ENCODE results near the gene HTR5A. TPM values are rescaled to one million over a fixed set of nuclear protein-coding genes. Genes with fewer than 3 reads are reported as not detected.

HTR5A gene
- polyA plus RNA-seq, 10 donors: not detected

DNA sequence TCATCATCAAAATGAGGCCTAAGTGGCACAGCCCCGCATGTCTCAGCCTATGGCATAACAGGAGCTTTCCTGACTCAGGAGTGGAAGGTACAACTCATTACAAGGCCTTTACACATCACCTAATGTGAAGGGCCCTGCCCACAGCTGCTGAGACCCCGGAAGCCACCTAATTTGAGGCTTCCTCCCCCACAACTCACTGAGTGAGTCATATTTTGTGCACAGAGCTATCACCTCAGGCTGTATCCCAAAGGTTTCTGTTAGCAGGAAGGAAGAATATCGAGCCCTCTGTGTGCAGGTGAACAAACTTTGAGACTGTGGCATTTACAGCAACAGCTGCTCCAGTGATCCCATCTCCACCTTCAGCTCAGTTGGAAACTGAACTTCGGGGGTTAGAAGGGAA is 20.6 kb downstream of the HTR5A start:
- DNase-seq: no peak

- DNase-seq: no peak
Observed at GRCh38 chr7:155093596-155093995, 23.5 kb downstream of the HTR5A start.

- DNase-seq: no peak
Observed at GRCh38 chr7:155094636-155095135, 24.6 kb downstream of the HTR5A start.

- no peak for DNase-seq
Observed at GRCh38 chr7:155097338-155097737, 27.2 kb downstream of the HTR5A start.

- no peak for DNase-seq
Observed at GRCh38 chr7:155103839-155104238, 33.7 kb downstream of the HTR5A start.

DNA sequence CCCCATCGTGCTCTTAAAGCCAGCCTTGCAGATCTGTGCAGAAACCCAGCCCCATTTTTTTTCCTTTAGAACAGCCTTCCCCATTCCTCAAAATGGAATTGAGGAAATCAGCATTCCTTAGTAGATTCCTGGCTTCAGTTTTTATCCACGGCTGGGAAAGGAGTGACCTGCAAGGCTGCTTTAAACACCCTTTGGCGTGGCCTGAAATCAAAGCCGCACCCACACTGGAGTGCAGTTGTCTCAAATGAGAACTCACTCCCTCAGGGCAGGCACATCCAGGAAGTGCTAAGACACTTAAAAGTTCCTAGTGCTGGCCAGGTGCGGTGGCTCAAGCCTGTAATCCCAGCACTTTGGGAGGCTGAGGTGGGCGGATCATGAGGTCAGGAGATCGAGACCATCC is 34.8 kb downstream of the HTR5A start:
- no peak for DNase-seq

DNA sequence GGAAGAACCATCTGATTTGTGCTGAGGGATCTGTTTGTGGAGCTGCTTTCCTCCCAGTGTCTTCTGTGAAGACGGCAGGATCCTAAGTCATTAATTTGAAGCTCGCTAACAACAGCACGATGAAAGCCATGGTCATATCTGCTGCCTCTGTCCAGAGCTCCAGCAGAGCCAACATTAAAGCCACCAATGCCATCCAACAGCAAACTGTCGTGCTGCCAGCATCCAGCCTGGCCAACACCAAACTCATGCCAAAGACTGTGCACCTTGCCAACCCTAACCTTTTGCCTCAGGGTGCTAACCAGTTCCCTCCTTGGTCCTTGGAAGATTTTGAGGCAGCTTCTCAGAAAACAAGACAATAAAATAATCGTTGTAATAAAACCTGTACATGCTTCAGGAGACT is 36.2 kb downstream of the HTR5A start:
- DNase-seq: no peak

DNA sequence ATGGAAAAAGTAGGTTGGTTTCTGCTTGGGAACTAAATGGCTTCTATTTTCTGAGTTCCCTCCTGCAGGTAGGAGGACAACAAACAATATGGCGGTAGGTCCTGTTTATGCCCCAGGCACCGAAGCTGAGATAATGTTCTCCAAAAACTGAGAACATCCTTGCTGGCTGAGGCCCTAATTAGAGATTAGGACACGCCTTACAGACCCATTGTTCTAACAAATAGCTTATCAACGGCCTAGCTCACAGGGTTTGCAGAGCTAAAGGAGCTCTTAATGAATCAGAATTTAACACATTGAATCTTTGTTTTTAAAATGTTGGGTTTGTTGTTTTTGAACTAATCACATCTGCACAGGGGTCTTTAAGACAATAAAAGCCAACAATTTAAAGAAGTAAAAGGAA is 37.0 kb downstream of the HTR5A start:
- no peak for DNase-seq

DNA sequence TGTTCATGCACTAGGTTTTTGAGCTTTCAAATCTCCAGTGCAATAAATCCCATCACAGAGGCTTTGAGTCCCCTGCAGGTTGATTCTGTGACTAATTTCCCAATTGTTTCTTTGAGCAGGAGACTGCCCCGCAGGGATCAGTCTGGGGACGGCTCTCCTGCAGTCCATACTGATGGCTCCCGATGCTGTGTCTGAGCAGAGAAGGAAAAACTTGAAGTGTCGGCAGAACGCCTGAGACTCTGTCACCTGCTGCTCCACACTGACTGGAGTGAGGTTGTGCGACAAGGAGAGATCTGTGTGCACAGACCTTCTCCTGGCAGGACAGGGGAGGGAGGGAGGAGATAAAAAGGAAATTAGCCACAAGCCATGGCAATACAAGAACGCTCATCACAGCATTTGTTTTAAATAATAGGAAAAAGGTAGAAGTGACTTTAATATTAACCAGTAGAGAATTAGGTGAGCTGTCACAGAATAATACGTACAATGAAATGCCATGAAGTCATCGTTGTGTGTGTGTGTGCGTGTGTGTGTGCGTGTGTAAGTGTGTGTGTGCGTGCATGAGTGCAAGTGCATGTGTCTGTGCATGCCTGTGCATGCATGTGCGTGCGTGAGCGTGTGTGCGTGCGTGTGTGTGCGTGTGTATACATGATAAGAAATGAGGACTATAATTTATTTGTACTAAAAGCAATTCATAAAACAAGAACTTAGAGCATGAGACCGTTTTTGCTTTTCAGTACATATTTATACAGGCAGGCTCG is 38.2 kb downstream of the HTR5A start:
- no peak for DNase-seq

DNA sequence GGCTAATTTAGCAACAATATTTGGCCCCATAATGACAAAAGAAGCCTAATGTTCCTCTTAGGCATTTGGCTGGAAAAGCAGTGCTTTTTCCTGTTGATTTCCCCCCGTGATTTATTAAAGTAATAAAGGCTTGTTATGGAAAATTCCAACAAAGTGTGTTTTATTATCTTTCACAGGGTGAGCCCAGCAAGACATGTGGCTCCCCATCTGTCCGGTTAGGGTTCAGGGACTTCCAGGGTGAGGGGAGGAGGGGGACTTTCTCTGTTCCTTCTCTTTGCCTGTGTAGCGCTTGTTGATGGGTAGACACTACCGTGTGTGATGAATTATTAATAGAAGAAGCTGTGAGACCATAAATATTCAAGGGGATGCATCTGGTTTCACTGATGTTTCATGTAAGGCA is 39.0 kb downstream of the HTR5A start:
- no peak for DNase-seq

GRCh38 chr7:155115288-155115687 is 45.2 kb downstream of the HTR5A start:
- no peak for DNase-seq

- no peak for DNase-seq
Observed at GRCh38 chr7:155119801-155120382, 49.8 kb downstream of the HTR5A start.

- DNase-seq: no peak
Observed at GRCh38 chr7:155120460-155120859, 50.3 kb downstream of the HTR5A start.

- no peak for DNase-seq
Observed at GRCh38 chr7:155122831-155123230, 52.7 kb downstream of the HTR5A start.

- DNase-seq: no peak
Observed at GRCh38 chr7:155123413-155123812, 53.3 kb downstream of the HTR5A start.

DNA sequence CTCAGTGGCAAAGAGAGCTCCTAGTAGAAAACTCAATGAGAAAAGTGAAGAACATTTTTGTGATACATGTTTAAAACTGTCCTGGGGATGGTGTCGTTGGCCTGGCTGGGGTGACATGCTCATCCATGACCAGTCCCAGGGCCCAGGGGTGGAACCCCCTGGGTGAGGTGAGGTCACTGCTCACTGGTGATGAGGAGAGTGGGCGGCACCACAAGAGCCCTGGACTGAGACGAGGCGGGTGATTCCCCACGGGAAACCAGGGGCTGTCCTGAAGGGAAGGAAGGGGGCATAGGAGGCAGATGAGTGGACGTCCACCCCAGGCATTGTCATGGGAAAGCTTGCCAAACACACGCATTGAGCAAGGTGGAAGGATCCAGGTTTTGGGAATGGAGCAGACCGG is 54.6 kb downstream of the HTR5A start:
- DNase-seq: no peak

GRCh38 chr7:155129186-155129585 is 59.1 kb downstream of the HTR5A start:
- DNase-seq: no peak

DNA sequence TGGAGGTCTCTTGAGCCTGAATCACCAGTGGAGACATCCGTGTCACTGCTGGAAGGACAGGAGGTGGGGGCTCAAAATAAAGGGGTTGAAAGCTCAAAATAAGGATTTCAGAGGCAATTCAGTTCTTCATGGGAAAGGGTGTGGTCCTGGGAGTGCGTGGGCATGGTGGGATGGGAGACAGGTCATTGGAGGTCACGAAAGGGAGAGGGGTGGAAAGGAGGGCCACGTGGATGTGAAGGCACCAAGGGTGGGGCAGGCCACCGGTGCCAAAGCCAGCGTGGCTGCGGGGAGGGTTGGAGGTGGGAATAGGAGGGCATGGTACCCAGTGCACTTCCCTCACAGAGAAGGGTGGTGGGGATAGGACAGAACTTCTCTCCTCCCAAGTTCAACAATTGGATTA is 59.7 kb downstream of the HTR5A start:
- no peak for DNase-seq

- DNase-seq: no peak
Observed at GRCh38 chr7:155130493-155130892, 60.4 kb downstream of the HTR5A start.

DNA sequence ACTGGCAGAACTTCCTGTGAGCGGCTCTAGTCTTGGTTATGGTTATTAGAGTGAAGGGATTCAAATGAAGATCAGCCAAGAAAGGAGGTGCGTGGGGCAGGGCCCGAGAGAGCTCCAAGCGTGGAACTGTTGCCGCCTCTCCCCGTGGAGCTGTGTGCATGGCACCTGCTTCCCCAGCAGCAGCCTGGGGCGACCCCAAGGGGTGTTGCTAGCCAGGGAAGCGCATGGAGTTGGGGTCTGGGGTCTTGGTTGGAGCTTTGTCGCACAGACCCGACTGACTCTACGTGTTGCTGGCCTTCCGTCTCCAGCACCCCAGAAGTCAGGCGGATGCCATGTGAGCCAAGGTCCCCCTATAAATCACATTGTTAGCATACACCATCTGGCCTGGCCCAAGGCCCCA is 61.0 kb downstream of the HTR5A start:
- DNase-seq: no peak

GRCh38 chr7:155132431-155132830 is 62.3 kb downstream of the HTR5A start:
- DNase-seq: no peak

DNA sequence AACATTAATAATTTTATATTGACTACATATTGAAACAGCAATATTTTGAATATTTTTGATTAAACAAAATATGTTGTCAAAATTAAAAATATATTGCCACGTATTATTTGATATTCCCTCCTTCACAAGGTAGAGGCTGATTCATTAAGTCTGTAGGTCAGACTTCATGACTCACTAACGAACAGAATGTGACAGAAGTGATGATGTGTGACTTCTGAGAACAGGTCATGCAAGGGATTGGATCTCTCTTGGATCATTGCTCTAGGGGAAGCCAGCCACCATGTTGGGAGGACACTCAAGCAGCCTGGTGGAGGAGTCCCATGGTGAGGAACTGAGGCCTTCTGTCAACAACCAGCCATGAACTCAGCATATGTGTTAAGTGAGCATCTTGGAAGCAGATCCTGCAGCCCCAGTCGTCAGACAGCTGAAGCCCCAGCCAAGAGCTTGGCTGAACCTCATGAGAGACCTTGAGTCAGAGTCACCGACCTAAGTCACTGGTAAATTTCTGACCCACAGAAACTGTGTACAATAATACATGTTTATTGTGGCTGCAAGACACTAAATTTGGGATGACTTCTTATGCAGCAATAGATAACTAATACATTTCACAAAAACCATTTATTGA is 66.6 kb downstream of the HTR5A start:
- DNase-seq: no peak

Measured in muscle of back (tissue), 11 donors.